ENCODE measurements around the gene NF1.
"Not testable (repeated sequence)": the region's sequence is repeated elsewhere in the genome, so short reads cannot be mapped to it uniquely, and the experiment has no call there.

NF1 gene

DNA sequence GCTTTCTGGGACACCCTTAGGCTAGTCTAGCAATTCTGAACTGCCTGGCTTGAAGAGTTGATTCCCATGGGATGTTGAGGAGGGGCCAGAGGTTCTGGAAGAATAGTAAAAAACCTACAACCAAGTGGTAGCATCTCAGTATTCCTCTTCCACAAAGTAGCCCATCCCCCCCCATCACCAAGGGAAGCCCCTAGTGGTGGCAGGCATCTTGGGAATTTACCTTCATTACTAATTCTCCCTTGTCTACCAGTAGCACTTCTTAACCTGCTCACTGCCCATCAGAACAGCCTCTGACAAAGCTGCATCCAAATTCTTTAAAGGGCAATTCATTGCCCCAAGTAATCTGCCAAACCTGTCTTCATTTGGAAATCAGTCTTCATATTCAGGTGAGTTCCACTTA is 283.9 kb downstream of the NF1 start:
- H3K79me2 ChIP-seq (ENCODE audit: insufficient read depth, low read length) = no peaks in the 10 kb centered on the region
- no peak overlapping the region for H3K4me2 ChIP-seq (ENCODE audit: low read length)
- no peak overlapping the region for H3K4me3 ChIP-seq (ENCODE audit: low read depth, low read length, poor library complexity, severe bottlenecking)
- H2AFZ ChIP-seq (ENCODE audit: low read length) = no peak overlapping the region
- H3K9me3 ChIP-seq (ENCODE audit: low read length) = no peaks in the 10 kb centered on the region
- peaks cover 11% of the 10 kb centered on the region for H3K4me1 ChIP-seq (ENCODE audit: insufficient read depth, low read length, severe bottlenecking)
- no peaks in the 10 kb centered on the region for H3K36me3 ChIP-seq (ENCODE audit: insufficient read depth, low read length)
- H4K20me1 ChIP-seq (ENCODE audit: insufficient read depth, low read length) = no peaks in the 10 kb centered on the region
- H3K27me3 ChIP-seq (ENCODE audit: insufficient read depth, low read length) = no peaks in the 10 kb centered on the region
- no peak overlapping the region for H3K9ac ChIP-seq (ENCODE audit: low read length)
- H3K27ac ChIP-seq (ENCODE audit: low read depth, low read length, poor library complexity, severe bottlenecking) = no peak overlapping the region
- H3K9me2 ChIP-seq (ENCODE audit: low read depth, low read length) = no peaks in the 10 kb centered on the region
- H3F3A ChIP-seq (ENCODE audit: insufficient read depth, low read length) = no peaks in the 10 kb centered on the region
- TF ChIP-seq, protein P1, sequence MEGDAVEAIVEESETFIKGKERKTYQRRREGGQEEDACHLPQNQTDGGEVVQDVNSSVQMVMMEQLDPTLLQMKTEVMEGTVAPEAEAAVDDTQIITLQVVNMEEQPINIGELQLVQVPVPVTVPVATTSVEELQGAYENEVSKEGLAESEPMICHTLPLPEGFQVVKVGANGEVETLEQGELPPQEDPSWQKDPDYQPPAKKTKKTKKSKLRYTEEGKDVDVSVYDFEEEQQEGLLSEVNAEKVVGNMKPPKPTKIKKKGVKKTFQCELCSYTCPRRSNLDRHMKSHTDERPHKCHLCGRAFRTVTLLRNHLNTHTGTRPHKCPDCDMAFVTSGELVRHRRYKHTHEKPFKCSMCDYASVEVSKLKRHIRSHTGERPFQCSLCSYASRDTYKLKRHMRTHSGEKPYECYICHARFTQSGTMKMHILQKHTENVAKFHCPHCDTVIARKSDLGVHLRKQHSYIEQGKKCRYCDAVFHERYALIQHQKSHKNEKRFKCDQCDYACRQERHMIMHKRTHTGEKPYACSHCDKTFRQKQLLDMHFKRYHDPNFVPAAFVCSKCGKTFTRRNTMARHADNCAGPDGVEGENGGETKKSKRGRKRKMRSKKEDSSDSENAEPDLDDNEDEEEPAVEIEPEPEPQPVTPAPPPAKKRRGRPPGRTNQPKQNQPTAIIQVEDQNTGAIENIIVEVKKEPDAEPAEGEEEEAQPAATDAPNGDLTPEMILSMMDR (IDR thresholded peaks at IDR 0.05; ENCODE audit: low read length) = peak; percentile 6; the same call in 1 of the 2 replicates
- no peak for TF ChIP-seq EZH2 (IDR thresholded peaks at IDR 0.05; ENCODE audit: borderline replicate concordance, low read length)

DNA sequence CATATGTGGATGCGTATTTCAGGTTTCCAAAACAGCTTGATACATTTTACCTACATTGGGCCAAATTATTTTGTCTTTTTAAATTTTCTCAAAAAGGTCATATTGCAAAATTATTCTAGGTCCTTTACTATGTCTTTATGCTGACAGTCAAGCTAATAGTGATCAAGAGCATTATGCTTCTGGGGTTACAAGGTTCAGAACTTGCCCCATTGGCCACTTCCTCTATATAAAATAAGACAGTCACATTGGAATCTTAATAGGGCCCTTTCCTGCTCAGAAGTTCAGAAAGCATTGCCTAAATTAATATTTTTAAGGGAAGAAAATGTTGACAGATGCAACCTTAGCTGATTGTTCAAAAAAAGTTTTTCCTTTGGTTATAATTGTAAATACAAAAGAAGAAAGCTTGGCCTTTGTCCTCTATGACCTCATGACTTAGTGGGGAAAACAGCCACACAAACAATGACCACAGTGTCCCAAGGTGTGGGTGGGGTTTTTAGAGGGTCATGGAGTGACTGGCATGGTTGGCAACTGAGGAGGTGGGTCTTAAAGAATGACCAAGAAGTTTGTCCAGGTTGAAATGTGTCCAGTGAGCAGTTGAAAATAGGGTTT is 284.9 kb downstream of the NF1 start:
- H3K27ac ChIP-seq (ENCODE audit: low read depth, low read length, poor library complexity, severe bottlenecking) = no peak overlapping the region
- TF ChIP-seq EZH2 (IDR thresholded peaks at IDR 0.05; ENCODE audit: borderline replicate concordance, low read length) = no peak
- TF ChIP-seq, protein P1 (IDR thresholded peaks at IDR 0.05; ENCODE audit: low read length) = no peak

DNA sequence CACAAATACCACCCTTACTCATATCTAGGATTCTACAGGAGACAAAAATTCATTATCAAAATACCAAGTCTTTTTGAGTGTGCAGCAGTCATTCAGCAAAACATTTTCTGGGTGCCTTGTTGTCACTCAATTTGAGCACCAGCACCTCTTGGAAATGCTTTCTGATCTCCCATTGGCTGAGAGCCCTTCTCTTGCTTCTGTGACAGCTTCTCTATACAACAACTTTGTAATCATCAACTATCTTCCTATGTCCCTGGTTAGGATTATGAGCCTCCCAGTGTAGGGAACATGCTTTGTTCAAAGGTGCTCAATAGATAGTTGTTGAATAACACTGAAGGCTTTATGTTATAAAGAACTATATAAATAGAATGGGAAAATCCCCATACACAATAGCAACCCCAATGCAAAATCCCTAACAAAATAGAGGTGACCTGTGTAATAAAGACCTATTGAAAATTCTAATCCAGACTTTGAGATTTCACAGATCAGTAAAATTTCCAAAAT is 286.4 kb downstream of the NF1 start:
- no peak overlapping the region for H3K27ac ChIP-seq (ENCODE audit: low read depth, low read length, poor library complexity, severe bottlenecking)
- no peaks in the 10 kb centered on the region for H3F3A ChIP-seq (ENCODE audit: insufficient read depth, low read length)
- H3K9me2 ChIP-seq (ENCODE audit: low read depth, low read length) = no peaks in the 10 kb centered on the region
- H2AFZ ChIP-seq (ENCODE audit: low read length) = no peak overlapping the region
- no peak overlapping the region for H3K4me3 ChIP-seq (ENCODE audit: low read depth, low read length, poor library complexity, severe bottlenecking)
- H3K9ac ChIP-seq (ENCODE audit: low read length) = no peak overlapping the region
- no peak overlapping the region for H3K4me2 ChIP-seq (ENCODE audit: low read length)
- no peaks in the 10 kb centered on the region for H3K36me3 ChIP-seq (ENCODE audit: insufficient read depth, low read length)
- no peaks in the 10 kb centered on the region for H4K20me1 ChIP-seq (ENCODE audit: insufficient read depth, low read length)
- TF ChIP-seq, protein P1 (IDR thresholded peaks at IDR 0.05; ENCODE audit: low read length) = no peak
- TF ChIP-seq EZH2 (IDR thresholded peaks at IDR 0.05; ENCODE audit: borderline replicate concordance, low read length) = no peak
- no peaks in the 10 kb centered on the region for H3K27me3 ChIP-seq (ENCODE audit: insufficient read depth, low read length)
- no peaks in the 10 kb centered on the region for H3K4me1 ChIP-seq (ENCODE audit: insufficient read depth, low read length, severe bottlenecking)
- no peaks in the 10 kb centered on the region for H3K79me2 ChIP-seq (ENCODE audit: insufficient read depth, low read length)
- no peaks in the 10 kb centered on the region for H3K9me3 ChIP-seq (ENCODE audit: low read length)

More for the DNA sequence above, 284.9 kb downstream of the NF1 start:
- Histone ChIP-seq H3K4me1 (ENCODE audit: insufficient read depth, low read length, severe bottlenecking) (peaks cover under 1% of the 10 kb centered on the region), H3K4me3 (ENCODE audit: low read depth, low read length, poor library complexity, severe bottlenecking) (no peak overlapping the region), H4K20me1 (ENCODE audit: insufficient read depth, low read length) (no peaks in the 10 kb centered on the region), H3K9ac (ENCODE audit: low read length) (no peak overlapping the region), H3K9me3 (ENCODE audit: low read length) (no peaks in the 10 kb centered on the region), H3K4me2 (ENCODE audit: low read length) (no peak overlapping the region), H3K9me2 (ENCODE audit: low read depth, low read length) (no peaks in the 10 kb centered on the region), H3K36me3 (ENCODE audit: insufficient read depth, low read length) (no peaks in the 10 kb centered on the region), H2AFZ (ENCODE audit: low read length) (no peak overlapping the region), H3K27me3 (ENCODE audit: insufficient read depth, low read length) (no peaks in the 10 kb centered on the region), H3K79me2 (ENCODE audit: insufficient read depth, low read length) (no peaks in the 10 kb centered on the region), H3F3A (ENCODE audit: insufficient read depth, low read length) (no peaks in the 10 kb centered on the region)

DNA sequence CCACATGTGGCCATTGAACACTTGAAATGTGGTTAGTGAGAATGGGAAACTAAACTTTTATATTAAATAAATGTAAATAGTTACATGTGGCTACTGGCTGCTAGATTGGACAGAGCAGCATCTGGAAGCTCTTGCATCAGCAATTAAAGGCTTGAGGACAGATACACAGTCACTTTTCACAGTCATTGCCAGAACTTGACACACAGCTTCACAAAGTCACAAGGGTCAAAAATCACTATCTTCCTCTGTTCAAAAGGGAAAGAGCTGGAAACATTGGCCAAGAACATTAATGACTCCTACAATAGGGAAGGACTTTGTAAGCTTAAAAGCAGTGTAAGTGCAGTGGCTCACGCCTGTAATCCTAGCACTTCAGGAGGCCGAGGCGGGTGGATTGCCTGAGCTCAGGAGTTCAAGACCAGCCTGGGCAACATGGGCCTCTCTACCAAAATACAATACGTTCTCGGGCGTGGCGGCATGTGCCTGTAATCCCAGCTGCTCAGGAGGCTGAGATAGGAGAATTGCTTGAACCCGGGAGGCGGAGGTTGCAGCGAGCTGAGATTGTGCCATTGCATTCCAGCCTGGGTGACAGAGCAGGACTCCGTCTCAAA is 288.0 kb downstream of the NF1 start:
- H3K27ac ChIP-seq (ENCODE audit: low read depth, low read length, poor library complexity, severe bottlenecking); H4K20me1 ChIP-seq (ENCODE audit: insufficient read depth, low read length); H2AFZ ChIP-seq (ENCODE audit: low read length); H3K9me2 ChIP-seq (ENCODE audit: low read depth, low read length); H3K79me2 ChIP-seq (ENCODE audit: insufficient read depth, low read length); H3F3A ChIP-seq (ENCODE audit: insufficient read depth, low read length); H3K9me3 ChIP-seq (ENCODE audit: low read length); H3K36me3 ChIP-seq (ENCODE audit: insufficient read depth, low read length); H3K4me3 ChIP-seq (ENCODE audit: low read depth, low read length, poor library complexity, severe bottlenecking); H3K4me1 ChIP-seq (ENCODE audit: insufficient read depth, low read length, severe bottlenecking); H3K4me2 ChIP-seq (ENCODE audit: low read length); H3K27me3 ChIP-seq (ENCODE audit: insufficient read depth, low read length); H3K9ac ChIP-seq (ENCODE audit: low read length): not testable (repeated sequence)
